ENCODE data around the gene PANK4. TPM values are rescaled to one million over a fixed set of nuclear protein-coding genes. Genes with fewer than 3 reads are reported as not detected.
"Not testable (repeated sequence)": the region's sequence is repeated elsewhere in the genome, so short reads cannot be mapped to it uniquely, and the experiment has no call there.

PANK4 gene
- total RNA-seq, 1 donor, result 33.5 TPM

DNA sequence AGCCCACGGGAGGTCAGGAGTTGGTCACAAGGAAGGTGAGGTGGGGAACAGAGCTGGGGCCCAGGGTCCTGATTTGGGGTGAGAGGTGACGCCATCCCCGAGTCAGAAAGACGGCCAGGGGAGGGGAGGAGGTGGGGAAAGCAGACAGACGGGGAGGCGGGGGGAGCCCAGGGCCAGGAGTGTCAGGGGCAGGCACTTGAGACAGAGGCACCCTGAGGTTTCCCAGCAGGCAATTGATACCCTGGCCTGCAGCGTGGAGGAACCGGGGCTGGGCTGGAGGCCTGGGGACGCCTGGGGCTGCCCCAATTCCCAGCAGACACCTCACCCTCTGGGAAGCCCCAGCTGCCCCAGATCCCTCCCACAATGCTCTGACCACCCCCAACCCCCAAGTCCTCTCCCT, 26.7 kb upstream of the PANK4 start:
- H3K4me3 ChIP-seq (ENCODE audit: low read length), result not testable (repeated sequence)
- H3K4me1 ChIP-seq (ENCODE audit: insufficient read depth, low read length), result peaks cover 51% of the 10 kb centered on the region

GRCh38 chr1:2552189-2552588, 25.8 kb upstream of the PANK4 start:
- Histone ChIP-seq H3K9me3 (ENCODE audit: low read depth, low read length) (no peaks in the 10 kb centered on the region), H3K4me3 (ENCODE audit: low read length) (no peak overlapping the region), H3K27me3 (ENCODE audit: insufficient read depth, low read length) (no peaks in the 10 kb centered on the region), H3K4me1 (ENCODE audit: insufficient read depth, low read length) (peaks cover 51% of the 10 kb centered on the region)

More for the DNA sequence above, 26.7 kb upstream of the PANK4 start:
- not testable (repeated sequence) for H3K27me3 ChIP-seq (ENCODE audit: insufficient read depth, low read length); H3K9me3 ChIP-seq (ENCODE audit: low read depth, low read length)

DNA sequence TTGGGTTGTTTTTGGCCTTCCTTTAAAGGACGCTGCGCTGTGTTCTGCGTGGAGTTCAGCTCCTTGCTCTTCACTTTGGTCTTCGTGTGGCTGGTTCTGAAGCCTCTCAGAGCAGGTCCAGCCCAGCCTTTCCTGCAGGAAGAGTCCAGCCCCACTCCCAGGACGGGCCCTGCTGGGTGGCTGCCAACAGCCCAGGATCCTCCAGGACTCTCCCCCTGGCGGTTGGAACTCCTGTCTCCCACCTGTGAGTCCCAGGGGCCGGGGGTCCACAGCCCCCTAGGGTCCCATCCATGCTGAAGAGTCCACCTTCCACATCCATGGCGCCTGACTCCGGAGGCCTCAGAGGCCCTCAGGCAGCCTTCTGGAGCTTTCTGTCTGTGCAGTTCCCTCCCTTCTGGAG, 25.1 kb upstream of the PANK4 start:
- not testable (repeated sequence) for H3K27me3 ChIP-seq (ENCODE audit: insufficient read depth, low read length); H3K9me3 ChIP-seq (ENCODE audit: low read depth, low read length); H3K4me3 ChIP-seq (ENCODE audit: low read length)
- peaks cover 52% of the 10 kb centered on the region for H3K4me1 ChIP-seq (ENCODE audit: insufficient read depth, low read length)

DNA sequence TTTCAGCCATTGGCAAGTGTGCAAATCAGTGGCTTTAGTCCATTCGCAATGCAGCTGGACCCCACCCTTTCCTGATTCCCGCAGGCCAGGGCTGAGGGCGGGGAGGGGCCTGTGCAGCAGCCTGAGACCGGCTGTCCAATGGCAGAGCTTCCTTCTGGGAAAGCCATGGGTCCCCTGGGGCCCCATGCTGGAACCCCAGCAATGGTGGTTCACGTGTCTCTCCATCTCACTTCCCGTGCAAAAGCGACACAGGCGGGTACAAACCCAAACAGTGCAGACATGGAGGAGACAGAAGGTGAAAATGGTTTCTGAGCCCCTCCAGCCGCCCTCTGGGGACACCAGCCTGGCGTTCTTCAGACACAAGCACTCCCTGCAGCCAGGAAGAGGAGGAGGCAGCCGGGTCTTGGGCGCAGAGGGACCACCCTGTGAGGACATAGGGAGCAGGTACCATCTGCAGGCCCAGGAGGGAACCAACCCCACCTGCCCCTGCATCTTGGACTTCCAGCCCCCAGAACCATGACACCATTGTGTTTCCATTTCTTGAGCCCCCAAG, 24.0 kb upstream of the PANK4 start:
- not testable (repeated sequence) for H3K4me3 ChIP-seq (ENCODE audit: low read length); H3K27me3 ChIP-seq (ENCODE audit: insufficient read depth, low read length); H3K9me3 ChIP-seq (ENCODE audit: low read depth, low read length)
- H3K4me1 ChIP-seq (ENCODE audit: insufficient read depth, low read length), result peaks cover 49% of the 10 kb centered on the region

DNA sequence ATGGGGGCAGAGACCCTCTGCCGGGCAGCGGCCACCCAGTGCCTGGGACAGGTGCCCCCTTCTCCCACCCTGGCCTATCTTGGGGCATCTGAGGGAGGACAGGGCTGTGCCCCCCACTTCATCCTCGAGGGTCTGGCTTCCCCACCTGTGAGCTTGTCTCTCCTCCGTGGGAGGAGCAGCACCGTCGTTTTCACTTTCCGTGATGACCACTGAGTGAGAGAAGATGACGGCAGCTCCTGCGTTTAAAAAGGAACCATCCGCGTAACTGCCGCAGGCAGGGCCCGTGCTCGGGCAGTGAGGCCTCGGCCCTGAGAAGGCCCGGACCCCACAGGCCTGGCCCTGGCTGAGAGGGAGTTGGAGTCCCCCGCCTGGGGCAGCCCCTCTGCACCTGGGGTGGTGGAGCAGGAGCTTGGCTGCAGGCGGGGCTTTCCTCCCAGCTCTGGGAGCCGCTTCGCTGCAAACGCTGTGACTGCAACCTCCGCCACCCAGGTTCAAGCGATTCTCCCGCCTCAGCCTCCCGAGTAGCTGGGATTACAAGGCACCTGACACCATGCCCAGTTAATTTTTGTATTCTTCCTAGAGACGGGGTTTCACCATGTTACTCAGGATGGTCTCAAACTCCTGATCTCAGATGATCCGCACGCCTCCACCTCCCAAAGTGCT, 23.1 kb upstream of the PANK4 start:
- not testable (repeated sequence) for H3K4me3 ChIP-seq (ENCODE audit: low read length); H3K27me3 ChIP-seq (ENCODE audit: insufficient read depth, low read length); H3K9me3 ChIP-seq (ENCODE audit: low read depth, low read length)
- H3K4me1 ChIP-seq (ENCODE audit: insufficient read depth, low read length), result peaks cover 41% of the 10 kb centered on the region

GRCh38 chr1:2548068-2548589, 21.7 kb upstream of the PANK4 start:
- H3K9me3 ChIP-seq (ENCODE audit: low read depth, low read length), result no peaks in the 10 kb centered on the region
- H3K4me1 ChIP-seq (ENCODE audit: insufficient read depth, low read length), result peaks cover 46% of the 10 kb centered on the region
- H3K4me3 ChIP-seq (ENCODE audit: low read length), result peak overlapping the region; percentile 76
- H3K27me3 ChIP-seq (ENCODE audit: insufficient read depth, low read length), result no peaks in the 10 kb centered on the region

DNA sequence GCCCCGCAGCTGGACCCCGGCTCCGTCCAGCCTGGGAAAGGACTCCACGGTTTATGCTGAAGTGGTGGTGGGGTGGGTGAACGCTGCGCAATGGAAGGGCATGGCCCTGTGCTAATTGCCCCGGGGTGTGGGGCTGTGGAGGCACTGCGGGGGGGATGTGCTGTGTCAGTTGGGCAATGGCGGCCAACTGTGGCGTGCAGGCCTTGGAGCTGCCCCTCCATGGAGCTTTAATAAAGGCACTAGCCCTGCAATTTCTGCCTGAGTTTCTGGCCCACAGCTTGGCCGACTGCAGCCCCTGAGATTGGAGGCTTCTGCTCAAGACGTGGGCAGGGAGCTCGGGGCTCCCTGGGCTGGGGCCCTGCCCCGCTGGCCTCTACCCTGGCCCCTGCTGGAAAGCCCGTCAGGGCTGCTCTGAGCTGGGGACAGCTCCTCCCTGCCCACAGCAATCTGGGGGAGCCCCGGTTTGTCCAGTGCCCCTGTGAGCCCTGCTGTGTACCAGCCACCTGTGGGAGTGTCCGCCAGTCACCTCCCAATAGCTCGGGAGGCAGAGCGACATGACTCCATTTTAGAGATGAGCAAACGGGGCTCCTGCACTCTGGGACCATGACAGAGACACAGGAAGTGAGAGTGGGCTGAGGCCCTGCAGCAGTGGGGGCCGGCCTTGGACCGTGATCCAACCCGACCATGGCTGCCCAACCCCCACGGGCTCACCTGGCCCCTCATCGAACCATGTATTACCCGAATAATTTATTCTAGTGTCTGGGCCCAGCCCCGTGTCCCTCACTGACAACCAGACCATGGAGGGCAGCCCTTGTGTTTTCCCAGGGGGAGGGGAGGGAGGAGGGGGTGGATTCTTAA, 21.0 kb upstream of the PANK4 start:
- H3K4me3 ChIP-seq (ENCODE audit: low read length), result peak overlapping the region; percentile 76
- H3K27me3 ChIP-seq (ENCODE audit: insufficient read depth, low read length), result no peaks in the 10 kb centered on the region
- H3K4me1 ChIP-seq (ENCODE audit: insufficient read depth, low read length), result peaks cover 46% of the 10 kb centered on the region
- no peaks in the 10 kb centered on the region for H3K9me3 ChIP-seq (ENCODE audit: low read depth, low read length)

DNA sequence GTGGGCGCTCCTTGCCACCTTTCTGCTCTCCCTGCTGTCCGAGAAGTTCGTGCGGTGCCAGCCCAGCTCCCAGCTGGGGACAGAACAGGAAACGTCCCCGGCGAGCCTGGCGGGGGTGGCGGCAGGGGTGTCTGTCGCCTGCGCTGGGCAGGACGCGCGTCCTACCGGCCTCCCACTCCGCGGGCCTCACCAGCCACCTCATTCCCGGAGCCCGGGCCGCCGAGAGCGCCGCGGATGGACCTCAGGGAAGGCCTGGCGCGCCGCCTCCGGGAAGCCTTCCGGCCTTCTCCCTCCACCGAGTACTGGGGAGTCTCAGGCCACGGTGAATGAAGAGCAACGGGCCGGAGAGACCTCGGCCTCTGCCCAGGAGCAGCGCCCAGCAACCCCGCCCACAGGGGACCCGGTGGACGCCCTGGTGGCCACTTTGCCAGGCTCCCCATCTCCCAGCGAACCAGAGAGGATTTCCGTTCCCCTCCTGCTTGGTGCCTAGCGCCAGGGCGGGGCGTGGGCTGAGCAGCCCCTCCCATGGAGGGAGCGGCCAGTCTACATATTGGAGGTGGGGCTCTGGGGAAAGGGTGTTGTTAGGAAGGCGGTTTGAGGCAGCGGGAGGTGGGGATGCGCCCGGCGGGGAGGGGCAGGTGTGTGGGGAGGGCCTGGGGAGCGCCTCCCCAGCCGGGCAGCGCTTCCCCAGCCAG, 20.3 kb upstream of the PANK4 start:
- no peaks in the 10 kb centered on the region for H3K9me3 ChIP-seq (ENCODE audit: low read depth, low read length)
- peaks cover 46% of the 10 kb centered on the region for H3K4me1 ChIP-seq (ENCODE audit: insufficient read depth, low read length)
- peak overlapping the region; percentile 76 for H3K4me3 ChIP-seq (ENCODE audit: low read length)
- H3K27me3 ChIP-seq (ENCODE audit: insufficient read depth, low read length), result no peaks in the 10 kb centered on the region

DNA sequence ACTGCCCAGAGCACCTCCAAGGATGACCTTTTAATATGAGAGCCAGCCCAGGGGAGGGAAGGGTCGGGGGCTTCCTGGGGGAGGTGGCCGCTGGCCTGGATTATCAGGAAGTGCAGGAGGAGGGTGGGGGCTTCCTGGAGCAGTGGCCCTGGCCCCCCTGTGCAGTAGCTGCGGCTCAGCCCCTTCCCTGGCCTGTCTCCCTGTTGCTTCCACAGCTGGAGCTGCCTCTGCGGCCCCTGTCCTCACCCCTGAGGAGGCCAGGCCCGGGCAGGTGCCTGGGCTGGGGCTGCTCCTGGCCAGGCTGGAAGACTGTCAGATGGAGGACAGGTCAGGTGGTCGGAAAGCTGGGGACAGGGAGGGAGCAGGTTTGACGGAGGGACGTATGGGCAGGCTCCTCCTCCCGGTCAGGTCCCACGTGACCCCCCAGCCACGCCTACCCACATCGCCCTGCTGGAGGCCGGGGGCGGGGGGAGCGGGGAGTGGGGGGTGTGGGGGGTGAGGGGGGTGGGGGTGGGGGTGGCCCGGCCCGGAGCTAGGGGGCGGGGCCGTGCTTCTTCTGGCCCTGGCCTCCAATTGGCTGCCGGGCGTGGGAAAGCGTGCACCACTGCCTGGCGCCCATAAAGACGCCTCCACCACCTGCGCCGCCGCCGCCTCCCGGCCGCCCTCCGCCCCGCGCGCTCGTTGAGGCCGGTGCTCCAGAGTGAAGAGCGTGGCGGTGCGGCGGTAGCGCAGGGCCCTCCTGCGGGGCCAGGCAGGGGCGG, 19.5 kb upstream of the PANK4 start:
- H3K27me3 ChIP-seq (ENCODE audit: insufficient read depth, low read length), result peaks cover 3% of the 10 kb centered on the region
- H3K4me1 ChIP-seq (ENCODE audit: insufficient read depth, low read length), result peaks cover 51% of the 10 kb centered on the region
- H3K4me3 ChIP-seq (ENCODE audit: low read length), result peak overlapping the region; percentile 76
- no peaks in the 10 kb centered on the region for H3K9me3 ChIP-seq (ENCODE audit: low read depth, low read length)

- H3K9me3 ChIP-seq (ENCODE audit: low read depth, low read length), result no peaks in the 10 kb centered on the region
- H3K4me1 ChIP-seq (ENCODE audit: insufficient read depth, low read length), result peaks cover 45% of the 10 kb centered on the region
- no peak overlapping the region for H3K4me3 ChIP-seq (ENCODE audit: low read length)
- H3K27me3 ChIP-seq (ENCODE audit: insufficient read depth, low read length), result peaks cover 7% of the 10 kb centered on the region
Measured at GRCh38 chr1:2544875-2545640, 18.7 kb upstream of the PANK4 start.

DNA sequence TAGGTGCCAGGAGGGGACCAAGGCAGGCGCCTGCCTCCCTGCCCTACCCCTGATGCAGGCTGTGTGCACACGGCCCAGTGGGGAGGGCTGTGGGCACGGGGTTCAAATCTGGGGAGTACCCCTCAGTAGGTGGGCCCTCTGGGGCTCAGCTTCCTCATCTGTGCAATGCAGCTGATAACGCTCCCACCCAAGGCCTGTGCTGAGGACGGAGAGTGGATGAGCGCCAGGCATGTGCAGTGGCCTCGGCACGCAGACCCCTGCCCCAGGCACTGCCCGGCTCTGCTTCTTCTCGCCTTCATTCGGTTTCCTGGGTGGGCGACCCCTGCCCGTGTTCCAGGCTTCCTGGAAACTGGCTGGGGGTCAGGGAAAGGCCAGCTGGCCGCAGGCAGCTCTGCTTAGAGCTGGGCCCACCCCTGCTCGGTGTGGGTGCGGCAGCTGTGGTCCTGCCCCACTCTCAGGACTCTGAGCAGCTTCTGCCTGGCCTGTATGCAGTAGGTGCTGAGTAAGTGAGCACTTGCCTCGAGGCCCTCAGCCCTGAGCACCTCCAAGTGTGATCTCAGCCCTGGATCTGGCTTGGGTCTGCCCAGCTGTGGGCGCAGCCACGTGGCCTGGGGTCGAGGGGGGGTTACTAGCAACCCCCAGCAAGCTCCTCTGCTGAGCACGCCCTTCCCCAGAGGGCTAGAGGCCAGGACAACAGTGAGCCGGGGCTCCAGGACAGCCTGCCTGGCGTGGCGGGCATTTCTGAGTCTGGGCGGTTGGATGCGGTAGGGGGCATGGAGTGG, 17.9 kb upstream of the PANK4 start:
- H3K4me3 ChIP-seq (ENCODE audit: low read length), result no peak overlapping the region
- H3K4me1 ChIP-seq (ENCODE audit: insufficient read depth, low read length), result peaks cover 38% of the 10 kb centered on the region
- H3K9me3 ChIP-seq (ENCODE audit: low read depth, low read length), result no peaks in the 10 kb centered on the region
- H3K27me3 ChIP-seq (ENCODE audit: insufficient read depth, low read length), result peaks cover 7% of the 10 kb centered on the region

GRCh38 chr1:2543543-2544092, 17.2 kb upstream of the PANK4 start:
- H3K4me3 ChIP-seq (ENCODE audit: low read length), result no peak overlapping the region
- H3K27me3 ChIP-seq (ENCODE audit: insufficient read depth, low read length), result peaks cover 7% of the 10 kb centered on the region
- peaks cover 32% of the 10 kb centered on the region for H3K4me1 ChIP-seq (ENCODE audit: insufficient read depth, low read length)
- H3K9me3 ChIP-seq (ENCODE audit: low read depth, low read length), result no peaks in the 10 kb centered on the region
